ENCODE results near the gene PNPLA5.

DNA sequence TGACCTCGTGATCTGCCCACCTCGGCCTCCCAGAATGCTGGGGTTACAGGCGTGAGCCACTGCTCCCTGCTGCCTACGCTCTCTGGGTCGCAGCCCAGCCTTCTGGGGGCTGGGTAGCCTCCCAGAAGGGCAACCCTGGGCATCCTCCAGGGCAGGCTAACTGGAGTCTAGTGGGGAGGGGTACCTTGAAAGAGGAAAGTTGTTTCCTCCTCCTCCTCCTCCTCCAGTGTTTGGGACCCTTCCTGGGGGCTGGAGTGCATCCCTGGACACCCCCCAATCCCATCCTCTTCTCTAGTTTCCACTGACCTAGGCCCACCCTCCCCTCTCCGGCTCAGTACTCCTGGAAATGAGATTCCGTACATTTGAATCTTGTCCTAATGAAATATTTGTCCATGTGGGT lies 33.1 kb upstream of the PNPLA5 start:
- TF ChIP-seq, protein P1, sequence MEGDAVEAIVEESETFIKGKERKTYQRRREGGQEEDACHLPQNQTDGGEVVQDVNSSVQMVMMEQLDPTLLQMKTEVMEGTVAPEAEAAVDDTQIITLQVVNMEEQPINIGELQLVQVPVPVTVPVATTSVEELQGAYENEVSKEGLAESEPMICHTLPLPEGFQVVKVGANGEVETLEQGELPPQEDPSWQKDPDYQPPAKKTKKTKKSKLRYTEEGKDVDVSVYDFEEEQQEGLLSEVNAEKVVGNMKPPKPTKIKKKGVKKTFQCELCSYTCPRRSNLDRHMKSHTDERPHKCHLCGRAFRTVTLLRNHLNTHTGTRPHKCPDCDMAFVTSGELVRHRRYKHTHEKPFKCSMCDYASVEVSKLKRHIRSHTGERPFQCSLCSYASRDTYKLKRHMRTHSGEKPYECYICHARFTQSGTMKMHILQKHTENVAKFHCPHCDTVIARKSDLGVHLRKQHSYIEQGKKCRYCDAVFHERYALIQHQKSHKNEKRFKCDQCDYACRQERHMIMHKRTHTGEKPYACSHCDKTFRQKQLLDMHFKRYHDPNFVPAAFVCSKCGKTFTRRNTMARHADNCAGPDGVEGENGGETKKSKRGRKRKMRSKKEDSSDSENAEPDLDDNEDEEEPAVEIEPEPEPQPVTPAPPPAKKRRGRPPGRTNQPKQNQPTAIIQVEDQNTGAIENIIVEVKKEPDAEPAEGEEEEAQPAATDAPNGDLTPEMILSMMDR (IDR thresholded peaks at IDR 0.05): no peak
- TF ChIP-seq POLR2AphosphoS5 (IDR thresholded peaks at IDR 0.05; ENCODE audit: insufficient read depth in 1 of 2, low read depth in 1 of 2) (no peak), POLR2A (IDR thresholded peaks at IDR 0.05) (no peak)

All from vagina (tissue), 2 donors.